ENCODE results near the gene XRN1.

GRCh38 chr3:142315083-142315482 is 132.8 kb downstream of the XRN1 start:
- no peak for TF ChIP-seq POLR2A (IDR thresholded peaks at IDR 0.05)
- TF ChIP-seq CTCF (IDR thresholded peaks at IDR 0.05) = no peak
